Keratinocyte (primary cell): Measurements from ENCODE around the gene SYVN1. TPM values are rescaled to one million over a fixed set of nuclear protein-coding genes. Genes with fewer than 3 reads are reported as not detected.

ENCODE experiments used
- DNase-seq: peaks from one replicate; pipeline ENCODE4 v3.0.0-alpha.2; 2011; ENCODE audit warnings: low read depth, missing footprints, low spot score
- FAIRE-seq: peaks from 2 replicates; lab custom pipeline; 2011; peaks lifted over from hg19 to GRCh38; lab: Jason Lieb, UNC
- H2AFZ ChIP-seq: 2 replicates; pipeline ENCODE4 v1.6.0; 2012; ENCODE audit warnings: low read length, control low read depth, inconsistent platforms; ENCODE audit not compliant: control insufficient read depth
- H3K27ac ChIP-seq: 2 replicates; pipeline ENCODE4 v1.5.1; 2011; ENCODE audit warnings: low read length; ENCODE audit not compliant: control insufficient read depth, insufficient read depth
- H3K27me3 ChIP-seq: 3 replicates; pipeline ENCODE4 v1.6.0; 2011; ENCODE audit warnings: low read length; ENCODE audit not compliant: control insufficient read depth, insufficient read depth; ENCODE audit errors: extremely low read depth
- H3K36me3 ChIP-seq, 2 experiments: 2 replicates in 1 of 2; 3 replicates in 1 of 2; pipeline ENCODE4 v1.5.1; 2011; ENCODE audit warnings: low read length in 2 of 2, mild to moderate bottlenecking in 1 of 2; ENCODE audit not compliant: control insufficient read depth in 2 of 2, insufficient read depth in 2 of 2; ENCODE audit errors: extremely low read depth in 1 of 2
- H3K4me1 ChIP-seq: 3 replicates; pipeline ENCODE4 v1.5.1; 2011; ENCODE audit warnings: low read length; ENCODE audit not compliant: control insufficient read depth, insufficient read depth; ENCODE audit errors: extremely low read depth
- H3K4me2 ChIP-seq: 3 replicates; pipeline ENCODE4 v1.6.0; 2011; ENCODE audit warnings: low read depth, low read length; ENCODE audit not compliant: control insufficient read depth, insufficient read depth; ENCODE audit errors: extremely low read depth
- H3K4me3 ChIP-seq, 3 experiments: fragments of 200-600 bp in 1 of 3; sonication (generic) in 1 of 3; 2 replicates in 2 of 3; 3 replicates in 1 of 3; pipeline ENCODE4 v1.5.1; 2011 to 2016; ENCODE audit warnings: low read length in 3 of 3, mild to moderate bottlenecking in 3 of 3, control low read depth in 2 of 3, inconsistent platforms in 1 of 3, low read depth in 1 of 3, mixed read lengths in 1 of 3, mixed run types in 1 of 3, moderate library complexity in 1 of 3; ENCODE audit not compliant: control insufficient read depth in 2 of 3, insufficient read depth in 2 of 3; ENCODE audit errors: extremely low read depth in 1 of 3
- H3K79me2 ChIP-seq: 2 replicates; pipeline ENCODE4 v1.6.0; 2012; ENCODE audit warnings: low read length; ENCODE audit not compliant: control insufficient read depth, insufficient read depth
- H3K9ac ChIP-seq: 3 replicates; pipeline ENCODE4 v1.6.0; 2011; ENCODE audit warnings: low read length; ENCODE audit not compliant: control insufficient read depth, insufficient read depth; ENCODE audit errors: extremely low read depth
- H3K9me1 ChIP-seq: 3 replicates; pipeline ENCODE4 v1.6.0; 2011; ENCODE audit warnings: low read length; ENCODE audit not compliant: control insufficient read depth, insufficient read depth; ENCODE audit errors: extremely low read depth
- H3K9me3 ChIP-seq: 2 replicates; pipeline ENCODE4 v1.5.1; 2012; ENCODE audit warnings: low read depth, low read length; ENCODE audit not compliant: control insufficient read depth
- H4K20me1 ChIP-seq: 3 replicates; pipeline ENCODE4 v1.6.0; 2011; ENCODE audit warnings: low read length; ENCODE audit not compliant: control insufficient read depth, insufficient read depth; ENCODE audit errors: extremely low read depth
- CTCF ChIP-seq, 3 experiments: IDR thresholded peaks in 1 of 3; conservative IDR thresholded peaks in 1 of 3; optimal IDR thresholded peaks in 1 of 3; 2 replicates in 2 of 3; 3 replicates in 1 of 3; pipeline versions ENCODE3 to v1.5.1; 2011; ENCODE audit warnings: low read length in 3 of 3, mild to moderate bottlenecking in 3 of 3, moderate library complexity in 2 of 3, control low read depth in 1 of 3, inconsistent platforms in 1 of 3; ENCODE audit not compliant: insufficient read depth in 2 of 3; ENCODE audit errors: extremely low read depth in 1 of 3
- EZH2 ChIP-seq: IDR thresholded peaks from one replicate; pipeline ENCODE4 v1.6.1; 2012; ENCODE audit warnings: inconsistent platforms, mild to moderate bottlenecking, low read length, moderate library complexity
- dilution Hi-C: fragments of 300-500 bp; cut with MboI; formaldehyde crosslinking; loops from one replicate; pipeline ENCODE4 v1.7.0; 2020; ENCODE audit warnings: low sequenced_read_pairs; ENCODE audit not compliant: extremely low pct_ligation_motif_present
- polyA plus RNA-seq, 5 experiments: library from polyadenylated mRNA; depleted of rRNA in 3 of 5; stranded (reverse) in 3 of 5; stranded (forward) in 1 of 5; unstranded in 1 of 5; fragments of >200 nt; gene quantifications; 1 replicate in 1 of 5; 2 replicates in 3 of 5; 3 replicates in 1 of 5; pipeline versions ENCODE4 v1.2.1 to v1.2.3, GENCODE V29; 2011 to 2012; ENCODE audit warnings: missing spikeins in 2 of 5, low read depth in 1 of 5, low replicate concordance in 1 of 5

The SYVN1 gene
- polyA plus RNA-seq, 1 donor (not counting 4 experiments of a cell fraction or from before 2014, with no cell fraction given) = 10.8 TPM

GRCh38 chr11:65133724-65134123, 595 bp downstream of the SYVN1 start:
- H3K27me3 ChIP-seq = no peaks in the 10 kb centered on the region
- H3K79me2 ChIP-seq = peaks cover 32% of the 10 kb centered on the region
- H3K36me3 ChIP-seq = peaks cover 31 to 41% of the 10 kb centered on the region in 2 experiments
- peak overlapping the region; percentile 82 to 97 (median 90) for H3K4me3 ChIP-seq
- no peak overlapping the region for H2AFZ ChIP-seq
- H3K27ac ChIP-seq = peak overlapping the region; percentile 100
- no peak for TF ChIP-seq CTCF (optimal IDR thresholded peaks at IDR 0.05 in 1 of 3, IDR thresholded peaks at IDR 0.05 in 1 of 3, conservative IDR thresholded peaks at IDR 0.05 in 1 of 3; ENCODE audit: extremely low read depth in 1 of 3, insufficient read depth in 2 of 3, low read length in 3 of 3)
- TF ChIP-seq EZH2 = no peak
- H3K9me1 ChIP-seq = no peaks in the 10 kb centered on the region
- dilution Hi-C loops = no loop called here
- H3K9me3 ChIP-seq = no peaks in the 10 kb centered on the region
- H4K20me1 ChIP-seq = peaks cover 8% of the 10 kb centered on the region
- DNase-seq = no peak
- H3K9ac ChIP-seq = peak overlapping the region; percentile 100
- H3K4me1 ChIP-seq = peaks cover 20% of the 10 kb centered on the region
- FAIRE-seq = no peak
- H3K4me2 ChIP-seq = peak overlapping the region; percentile 99

- peaks cover 8% of the 10 kb centered on the region for H4K20me1 ChIP-seq
- H3K4me1 ChIP-seq = peaks cover 20% of the 10 kb centered on the region
- TF ChIP-seq EZH2 (no peak), CTCF (optimal IDR thresholded peaks at IDR 0.05 in 1 of 3, IDR thresholded peaks at IDR 0.05 in 1 of 3, conservative IDR thresholded peaks at IDR 0.05 in 1 of 3; ENCODE audit: extremely low read depth in 1 of 3, insufficient read depth in 2 of 3, low read length in 3 of 3) (no peak)
- H3K9me3 ChIP-seq = no peaks in the 10 kb centered on the region
- no peak overlapping the region for H2AFZ ChIP-seq
- no peaks in the 10 kb centered on the region for H3K27me3 ChIP-seq
- dilution Hi-C loops = no loop called here
- peak overlapping the region; percentile 100 for H3K9ac ChIP-seq
- peaks cover 32 to 41% of the 10 kb centered on the region in 2 experiments for H3K36me3 ChIP-seq
- H3K79me2 ChIP-seq = peaks cover 32% of the 10 kb centered on the region
- H3K4me2 ChIP-seq = peak overlapping the region; percentile 99
- FAIRE-seq = peak; percentile 58
- DNase-seq = peak; percentile 48
- no peaks in the 10 kb centered on the region for H3K9me1 ChIP-seq
- peak overlapping the region; percentile 100 for H3K27ac ChIP-seq
- H3K4me3 ChIP-seq = peak overlapping the region; percentile 82 to 97 (median 90)
Measured at GRCh38 chr11:65132988-65133700, 1.2 kb downstream of the SYVN1 start.
